SK-N-SH (cell line): ENCODE measurements around the gene TBC1D9B. TPM values are rescaled to one million over a fixed set of nuclear protein-coding genes. Genes with fewer than 3 reads are reported as not detected.

ENCODE experiments used
- CTCF ChIA-PET: fragments of 300-600, 350-600 bp; formaldehyde crosslinking; extraction: SDS; loops from one replicate; lab custom pipeline; 2021; lab: Yijun Ruan, JAX
- POLR2A ChIA-PET: fragments of 350-600 bp; sonication (Branson Sonifier 250); formaldehyde crosslinking; extraction: SDS; loops from one replicate; lab custom pipeline; 2020; ENCODE audit warnings: antibody characterized with exemption, inconsistent platforms; lab: Yijun Ruan, JAX
- DNase-seq: peaks from one replicate; pipeline ENCODE4 v3.0.0; 2012
- H2AFZ ChIP-seq: fragments of 200-600 bp; sonication (generic); 2 replicates; pipeline ENCODE4 v1.8.1; 2016; ENCODE audit warnings: antibody characterized with exemption, mild to moderate bottlenecking, low read depth
- H3F3A ChIP-seq: fragments of 200-600 bp; sonication (generic); replicated peaks from 2 replicates; pipeline ENCODE3; 2016; ENCODE audit warnings: antibody characterized with exemption, mild to moderate bottlenecking; ENCODE audit not compliant: insufficient read depth
- H3K27ac ChIP-seq, 2 experiments: fragments of 200-500 bp in 1 of 2; fragments of 200-600 bp in 1 of 2; sonication (Bioruptor generic) in 1 of 2; sonication (generic), shearing (Covaris generic) in 1 of 2; 2 replicates each; pipeline versions ENCODE4 v1.5.1 to v1.6.1; 2014 to 2016; ENCODE audit warnings: low read depth in 2 of 2, inconsistent platforms in 1 of 2, low read length in 1 of 2, mild to moderate bottlenecking in 1 of 2, mixed read lengths in 1 of 2
- H3K27me3 ChIP-seq: fragments of 200-600 bp; sonication (generic), shearing (Covaris generic); 2 replicates; pipeline ENCODE4 v1.6.1; 2016; ENCODE audit warnings: mixed run types; ENCODE audit not compliant: insufficient read depth
- H3K36me3 ChIP-seq, 2 experiments: fragments of 200-500 bp in 1 of 2; fragments of 200-600 bp in 1 of 2; sonication (Bioruptor generic) in 1 of 2; sonication (generic) in 1 of 2; replicated peaks in 1 of 2; 2 replicates each; pipeline versions ENCODE3 to v1.5.1; 2014 to 2016; ENCODE audit warnings: low read length in 1 of 2, mild to moderate bottlenecking in 1 of 2; ENCODE audit not compliant: insufficient read depth in 2 of 2, control insufficient read depth in 1 of 2
- H3K4me1 ChIP-seq, 2 experiments: fragments of 200-500 bp in 1 of 2; fragments of 200-600 bp in 1 of 2; sonication (Bioruptor generic) in 1 of 2; sonication (generic), shearing (Covaris generic) in 1 of 2; 2 replicates each; pipeline versions ENCODE4 v1.5.1 to v1.6.1; 2014 to 2016; ENCODE audit warnings: low read depth in 1 of 2, low read length in 1 of 2, mixed run types in 1 of 2; ENCODE audit not compliant: insufficient read depth in 2 of 2, control insufficient read depth in 1 of 2
- H3K4me2 ChIP-seq: fragments of 200-600 bp; sonication (generic), shearing (Covaris generic); 2 replicates; pipeline ENCODE4 v1.6.1; 2017; ENCODE audit warnings: mixed run types
- H3K4me3 ChIP-seq, 2 experiments: fragments of 200-500 bp in 1 of 2; fragments of 200-600 bp in 1 of 2; sonication (Bioruptor generic) in 1 of 2; sonication (generic), shearing (Covaris generic) in 1 of 2; 2 replicates each; pipeline versions ENCODE4 v1.5.1 to v1.8.1; 2014 to 2016; ENCODE audit warnings: low read depth in 2 of 2, inconsistent platforms in 1 of 2, low read length in 1 of 2, mild to moderate bottlenecking in 1 of 2, mixed read lengths in 1 of 2, moderate library complexity in 1 of 2
- H3K79me2 ChIP-seq: fragments of 200-600 bp; sonication (generic); 2 replicates; pipeline ENCODE4 v1.8.1; 2017; ENCODE audit warnings: mild to moderate bottlenecking; ENCODE audit not compliant: insufficient read depth
- H3K9ac ChIP-seq: fragments of 200-600 bp; sonication (generic); 2 replicates; pipeline ENCODE4 v1.6.1; 2017; ENCODE audit warnings: mixed run types
- H3K9me2 ChIP-seq: fragments of 200-600 bp; sonication (generic); 2 replicates; pipeline ENCODE4 v1.6.1; 2017; ENCODE audit warnings: mixed run types
- H3K9me3 ChIP-seq: fragments of 200-600 bp; sonication (generic); 2 replicates; pipeline ENCODE4 v1.6.1; 2017; ENCODE audit warnings: mixed run types, mild to moderate bottlenecking, moderate library complexity
- H4K20me1 ChIP-seq: fragments of 200-600 bp; sonication (generic); 2 replicates; pipeline ENCODE4 v1.6.1; 2017; ENCODE audit warnings: mild to moderate bottlenecking, mixed run types; ENCODE audit not compliant: insufficient read depth
- CHD2 ChIP-seq: fragments of 150-350 bp; IDR thresholded peaks from 2 replicates; pipeline ENCODE4 v1.6.1; 2018; ENCODE audit warnings: low read length; ENCODE audit not compliant: partially characterized antibody
- ELF1 ChIP-seq: IDR thresholded peaks from 2 replicates; pipeline ENCODE4 v1.4.0; 2012
- EP300 ChIP-seq, 2 experiments: IDR thresholded peaks; 2 replicates each; pipeline versions ENCODE4 v1.4.0 to v1.6.1; 2012; ENCODE audit warnings: borderline replicate concordance in 1 of 2, low read depth in 1 of 2, low read length in 1 of 2
- EZH2phosphoT487 ChIP-seq: fragments of 200-600 bp; sonication (generic); IDR thresholded peaks from 2 replicates; pipeline ENCODE4 v1.6.1; 2017; ENCODE audit warnings: low read depth, mixed run types, mild to moderate bottlenecking, antibody characterized with exemption, moderate library complexity, borderline replicate concordance
- FOSL2 ChIP-seq: IDR thresholded peaks from 2 replicates; pipeline ENCODE4 v1.4.0; 2012; ENCODE audit warnings: low read depth, mild to moderate bottlenecking, moderate library complexity, borderline replicate concordance
- FOXJ3 ChIP-seq: sonication (generic); formaldehyde crosslinking; IDR thresholded peaks from 2 replicates; pipeline ENCODE4 v1.5.1; 2020; ENCODE audit warnings: mild to moderate bottlenecking, missing genetic modification reagents
- GATA2 ChIP-seq: sonication (generic); formaldehyde crosslinking; IDR thresholded peaks from 2 replicates; pipeline ENCODE4 v1.5.0; 2020; ENCODE audit warnings: mild to moderate bottlenecking, missing genetic modification reagents
- JUND ChIP-seq: IDR thresholded peaks from 2 replicates; pipeline ENCODE4 v1.4.0; 2012
- MEF2A ChIP-seq: IDR thresholded peaks from 2 replicates; pipeline ENCODE4 v1.4.0; 2012; ENCODE audit warnings: low read depth, borderline replicate concordance
- NFIC ChIP-seq: IDR thresholded peaks from 2 replicates; pipeline ENCODE4 v1.4.0; 2012; ENCODE audit warnings: borderline replicate concordance
- NRF1 ChIP-seq: IDR thresholded peaks from 2 replicates; pipeline ENCODE4 v1.6.1; 2012; ENCODE audit warnings: low read depth, mild to moderate bottlenecking, low read length
- POLR2AphosphoS5 ChIP-seq: IDR thresholded peaks from 2 replicates; pipeline ENCODE4 v1.6.1; 2012; ENCODE audit warnings: low read depth, low read length
- RCOR1 ChIP-seq: fragments of 150-350 bp; IDR thresholded peaks from 2 replicates; pipeline ENCODE4 v1.6.1; 2017; ENCODE audit warnings: antibody characterized with exemption, low read length
- RFX5 ChIP-seq: IDR thresholded peaks from 2 replicates; pipeline ENCODE4 v1.6.1; 2012; ENCODE audit warnings: mild to moderate bottlenecking, improper control_type of control experiment, low read length
- SMC3 ChIP-seq: IDR thresholded peaks from 2 replicates; pipeline ENCODE4 v1.6.1; 2012; ENCODE audit warnings: low read depth, low read length, improper control_type of control experiment
- TCF12 ChIP-seq: IDR thresholded peaks from 2 replicates; pipeline ENCODE4 v1.4.0; 2012
- WGBS: methylation state at CpG from one replicate; pipeline ENCODE4 v1.1.6; 2017; ENCODE audit warnings: low lambda C conversion rate; 5-methylcytosine and 5-hydroxymethylcytosine counted together
- polyA plus RNA-seq, 3 experiments: library from polyadenylated mRNA; depleted of rRNA; stranded (reverse); fragments of >200 nt; gene quantifications; 2 replicates each; pipeline ENCODE4 v1.2.3, GENCODE V29; 2012
- TF ChIP-seq, protein P1 (sequence below): IDR thresholded peaks from 2 replicates; pipeline ENCODE4; 2012
- TF ChIP-seq, protein P2 (sequence below): IDR thresholded peaks from 2 replicates; pipeline ENCODE4 v1.6.1; 2012; ENCODE audit warnings: mild to moderate bottlenecking, low read depth, low read length, moderate library complexity
- TF ChIP-seq, protein P3 (sequence below): IDR thresholded peaks from 2 replicates; pipeline ENCODE4 v1.4.0; 2012; ENCODE audit warnings: low read depth, borderline replicate concordance
- TF ChIP-seq, protein P4 (sequence below): IDR thresholded peaks from 2 replicates; pipeline ENCODE4 v1.4.0; 2012; ENCODE audit warnings: low read depth, borderline replicate concordance

Gene TBC1D9B
- polyA plus RNA-seq, 1 of the 3 experiments (the other 2 are of a cell fraction) = 75.6 TPM

DNA sequence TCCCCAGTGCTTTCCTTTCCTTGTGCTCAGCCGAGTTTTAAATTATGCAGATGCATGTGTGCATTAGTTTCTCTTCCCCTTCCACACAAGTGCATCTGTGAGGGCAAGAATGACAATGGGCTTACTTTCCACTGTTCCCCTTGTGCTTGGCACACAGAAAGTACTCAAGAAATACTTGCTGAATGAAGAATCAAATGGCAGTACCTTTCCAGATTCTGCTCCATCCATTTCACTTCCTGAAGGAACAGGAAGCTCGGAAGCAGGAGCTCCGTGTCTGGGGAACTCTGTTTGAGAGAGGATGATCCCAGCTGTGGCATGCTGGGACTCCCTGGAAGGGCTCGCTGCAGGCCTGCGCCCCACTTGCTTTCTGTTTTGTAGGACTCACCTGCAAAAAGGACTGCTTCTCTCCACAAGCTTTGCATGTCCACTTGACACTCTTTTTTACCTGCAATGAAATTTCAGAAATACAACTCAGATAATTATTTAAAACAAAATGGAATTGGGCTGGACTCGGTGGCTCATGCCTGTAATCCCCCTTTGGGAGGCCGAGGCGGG lies 54.6 kb downstream of the TBC1D9B start:
- no peak overlapping the region for H3K4me3 ChIP-seq
- no peaks in the 10 kb centered on the region for H4K20me1 ChIP-seq
- H3K4me1 ChIP-seq = no peaks in the 10 kb centered on the region
- no peak overlapping the region for H3K9ac ChIP-seq
- H3K9me2 ChIP-seq = no peaks in the 10 kb centered on the region
- TF ChIP-seq, protein P1, sequence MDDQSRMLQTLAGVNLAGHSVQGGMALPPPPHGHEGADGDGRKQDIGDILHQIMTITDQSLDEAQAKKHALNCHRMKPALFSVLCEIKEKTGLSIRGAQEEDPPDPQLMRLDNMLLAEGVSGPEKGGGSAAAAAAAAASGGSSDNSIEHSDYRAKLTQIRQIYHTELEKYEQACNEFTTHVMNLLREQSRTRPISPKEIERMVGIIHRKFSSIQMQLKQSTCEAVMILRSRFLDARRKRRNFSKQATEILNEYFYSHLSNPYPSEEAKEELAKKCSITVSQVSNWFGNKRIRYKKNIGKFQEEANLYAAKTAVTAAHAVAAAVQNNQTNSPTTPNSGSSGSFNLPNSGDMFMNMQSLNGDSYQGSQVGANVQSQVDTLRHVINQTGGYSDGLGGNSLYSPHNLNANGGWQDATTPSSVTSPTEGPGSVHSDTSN = no peak
- no peak for TF ChIP-seq MEF2A
- TF ChIP-seq JUND = no peak
- TF ChIP-seq SMC3 = no peak
- TF ChIP-seq ELF1 = no peak
- TF ChIP-seq GATA2 (CRISPR knock-in tag) = no peak
- TF ChIP-seq, protein P2, sequence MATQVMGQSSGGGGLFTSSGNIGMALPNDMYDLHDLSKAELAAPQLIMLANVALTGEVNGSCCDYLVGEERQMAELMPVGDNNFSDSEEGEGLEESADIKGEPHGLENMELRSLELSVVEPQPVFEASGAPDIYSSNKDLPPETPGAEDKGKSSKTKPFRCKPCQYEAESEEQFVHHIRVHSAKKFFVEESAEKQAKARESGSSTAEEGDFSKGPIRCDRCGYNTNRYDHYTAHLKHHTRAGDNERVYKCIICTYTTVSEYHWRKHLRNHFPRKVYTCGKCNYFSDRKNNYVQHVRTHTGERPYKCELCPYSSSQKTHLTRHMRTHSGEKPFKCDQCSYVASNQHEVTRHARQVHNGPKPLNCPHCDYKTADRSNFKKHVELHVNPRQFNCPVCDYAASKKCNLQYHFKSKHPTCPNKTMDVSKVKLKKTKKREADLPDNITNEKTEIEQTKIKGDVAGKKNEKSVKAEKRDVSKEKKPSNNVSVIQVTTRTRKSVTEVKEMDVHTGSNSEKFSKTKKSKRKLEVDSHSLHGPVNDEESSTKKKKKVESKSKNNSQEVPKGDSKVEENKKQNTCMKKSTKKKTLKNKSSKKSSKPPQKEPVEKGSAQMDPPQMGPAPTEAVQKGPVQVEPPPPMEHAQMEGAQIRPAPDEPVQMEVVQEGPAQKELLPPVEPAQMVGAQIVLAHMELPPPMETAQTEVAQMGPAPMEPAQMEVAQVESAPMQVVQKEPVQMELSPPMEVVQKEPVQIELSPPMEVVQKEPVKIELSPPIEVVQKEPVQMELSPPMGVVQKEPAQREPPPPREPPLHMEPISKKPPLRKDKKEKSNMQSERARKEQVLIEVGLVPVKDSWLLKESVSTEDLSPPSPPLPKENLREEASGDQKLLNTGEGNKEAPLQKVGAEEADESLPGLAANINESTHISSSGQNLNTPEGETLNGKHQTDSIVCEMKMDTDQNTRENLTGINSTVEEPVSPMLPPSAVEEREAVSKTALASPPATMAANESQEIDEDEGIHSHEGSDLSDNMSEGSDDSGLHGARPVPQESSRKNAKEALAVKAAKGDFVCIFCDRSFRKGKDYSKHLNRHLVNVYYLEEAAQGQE = no peak
- TF ChIP-seq CHD2 = no peak
- TF ChIP-seq, protein P3, sequence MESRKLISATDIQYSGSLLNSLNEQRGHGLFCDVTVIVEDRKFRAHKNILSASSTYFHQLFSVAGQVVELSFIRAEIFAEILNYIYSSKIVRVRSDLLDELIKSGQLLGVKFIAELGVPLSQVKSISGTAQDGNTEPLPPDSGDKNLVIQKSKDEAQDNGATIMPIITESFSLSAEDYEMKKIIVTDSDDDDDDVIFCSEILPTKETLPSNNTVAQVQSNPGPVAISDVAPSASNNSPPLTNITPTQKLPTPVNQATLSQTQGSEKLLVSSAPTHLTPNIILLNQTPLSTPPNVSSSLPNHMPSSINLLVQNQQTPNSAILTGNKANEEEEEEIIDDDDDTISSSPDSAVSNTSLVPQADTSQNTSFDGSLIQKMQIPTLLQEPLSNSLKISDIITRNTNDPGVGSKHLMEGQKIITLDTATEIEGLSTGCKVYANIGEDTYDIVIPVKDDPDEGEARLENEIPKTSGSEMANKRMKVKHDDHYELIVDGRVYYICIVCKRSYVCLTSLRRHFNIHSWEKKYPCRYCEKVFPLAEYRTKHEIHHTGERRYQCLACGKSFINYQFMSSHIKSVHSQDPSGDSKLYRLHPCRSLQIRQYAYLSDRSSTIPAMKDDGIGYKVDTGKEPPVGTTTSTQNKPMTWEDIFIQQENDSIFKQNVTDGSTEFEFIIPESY = no peak
- no peak for TF ChIP-seq FOSL2
- TF ChIP-seq POLR2AphosphoS5 = no peak
- TF ChIP-seq EP300 (IDR thresholded peaks at IDR 0.05; ENCODE audit: borderline replicate concordance in 1 of 2, low read depth in 1 of 2, low read length in 1 of 2) = no peak
- TF ChIP-seq NFIC = no peak
- no peak for TF ChIP-seq FOXJ3 (CRISPR knock-in tag)
- TF ChIP-seq NRF1 = no peak
- TF ChIP-seq, protein P4, sequence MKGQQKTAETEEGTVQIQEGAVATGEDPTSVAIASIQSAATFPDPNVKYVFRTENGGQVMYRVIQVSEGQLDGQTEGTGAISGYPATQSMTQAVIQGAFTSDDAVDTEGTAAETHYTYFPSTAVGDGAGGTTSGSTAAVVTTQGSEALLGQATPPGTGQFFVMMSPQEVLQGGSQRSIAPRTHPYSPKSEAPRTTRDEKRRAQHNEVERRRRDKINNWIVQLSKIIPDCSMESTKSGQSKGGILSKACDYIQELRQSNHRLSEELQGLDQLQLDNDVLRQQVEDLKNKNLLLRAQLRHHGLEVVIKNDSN = no peak
- no peak for TF ChIP-seq RCOR1
- no peak for TF ChIP-seq TCF12
- no peak for TF ChIP-seq EZH2phosphoT487
- no peak for TF ChIP-seq RFX5
- TF ChIP-seq, all 33 proteins: peak for 0
- Histone ChIP-seq H3K27ac (no peak overlapping the region), H3K27me3 (no peaks in the 10 kb centered on the region), H3K4me2 (no peak overlapping the region), H3F3A (no peaks in the 10 kb centered on the region), H2AFZ (no peak overlapping the region), H3K36me3 (peaks cover 28 to 34% of the 10 kb centered on the region in 2 experiments), H3K9me3 (no peaks in the 10 kb centered on the region), H3K79me2 (peaks cover 30% of the 10 kb centered on the region)
- DNase-seq = no peak
- ChIA-PET POLR2A (no interaction called here), CTCF (interaction anchor here (0.8 kb wide), 1 partner anchor 9 kb away, joined by 4 read pairs; no protein-coding TSS in a partner anchor)
- WGBS = 79% methylated on average over 8 of the region's 8 CpGs
